ENCODE results near the gene TRIM66. TPM values are rescaled to one million over a fixed set of nuclear protein-coding genes. Genes with fewer than 3 reads are reported as not detected.

Gene TRIM66
- total RNA-seq, 4 donors from 2014 or later: 11.7 to 19.7 (median 14.3) TPM

GRCh38 chr11:8638300-8638699 is 44.2 kb downstream of the TRIM66 start:
- H3K4me3 ChIP-seq: no peak overlapping the region
- 91% methylated on average over 5 of the region's 5 CpGs; no CpG with 5 or more reads in 1 of the 2 donors for WGBS, 2 donors (ENCODE audit: low coverage in 1 of 2)
- H3K9me3 ChIP-seq: no peaks in the 10 kb centered on the region
- H3K36me3 ChIP-seq: peaks cover 0 to 34% (median 3%) of the 10 kb centered on the region in 4 donors
- no peaks in the 10 kb centered on the region for H3K27me3 ChIP-seq
- no peaks in the 10 kb centered on the region for H3K4me1 ChIP-seq
- DNase-seq: no peak
- TF ChIP-seq CTCF (IDR thresholded peaks at IDR 0.05) (no peak), EP300 (IDR thresholded peaks at IDR 0.05; ENCODE audit: low read depth) (no peak), POLR2AphosphoS5 (IDR thresholded peaks at IDR 0.05) (no peak), POLR2A (IDR thresholded peaks at IDR 0.05) (no peak)
- H3K27ac ChIP-seq: no peak overlapping the region
- in situ Hi-C loops (cut with MboI; ENCODE audit: low pct_ligation_motif_present in 1 of 4, low pct_unique_long_range_greater_than_20kb in 1 of 4, low sequenced_read_pairs in 3 of 4) (no loop called here), intact Hi-C loops (cut with DNase I; ENCODE audit: low total_unique reads) (no loop called here)

- H3K9me3 ChIP-seq: no peaks in the 10 kb centered on the region
- H3K4me1 ChIP-seq: no peaks in the 10 kb centered on the region
- in situ Hi-C loops (cut with MboI; ENCODE audit: low pct_ligation_motif_present in 1 of 4, low pct_unique_long_range_greater_than_20kb in 1 of 4, low sequenced_read_pairs in 3 of 4) (no loop called here), intact Hi-C loops (cut with DNase I; ENCODE audit: low total_unique reads) (no loop called here)
- H3K27ac ChIP-seq: no peak overlapping the region
- no peaks in the 10 kb centered on the region for H3K27me3 ChIP-seq
- no peak overlapping the region for H3K4me3 ChIP-seq
- WGBS, 2 donors (ENCODE audit: low coverage in 1 of 2): 69 to 100% methylated on average over 1 to 2 of the region's 2 CpGs
- DNase-seq: no peak
- H3K36me3 ChIP-seq: peaks cover 0 to 34% (median 3%) of the 10 kb centered on the region in 4 donors
- no peak for TF ChIP-seq POLR2AphosphoS5 (IDR thresholded peaks at IDR 0.05)
- TF ChIP-seq EP300 (IDR thresholded peaks at IDR 0.05; ENCODE audit: low read depth): no peak
- TF ChIP-seq CTCF (IDR thresholded peaks at IDR 0.05): no peak
- no peak for TF ChIP-seq POLR2A (IDR thresholded peaks at IDR 0.05)
Observed at GRCh38 chr11:8636127-8636526, 46.3 kb downstream of the TRIM66 start.

DNA sequence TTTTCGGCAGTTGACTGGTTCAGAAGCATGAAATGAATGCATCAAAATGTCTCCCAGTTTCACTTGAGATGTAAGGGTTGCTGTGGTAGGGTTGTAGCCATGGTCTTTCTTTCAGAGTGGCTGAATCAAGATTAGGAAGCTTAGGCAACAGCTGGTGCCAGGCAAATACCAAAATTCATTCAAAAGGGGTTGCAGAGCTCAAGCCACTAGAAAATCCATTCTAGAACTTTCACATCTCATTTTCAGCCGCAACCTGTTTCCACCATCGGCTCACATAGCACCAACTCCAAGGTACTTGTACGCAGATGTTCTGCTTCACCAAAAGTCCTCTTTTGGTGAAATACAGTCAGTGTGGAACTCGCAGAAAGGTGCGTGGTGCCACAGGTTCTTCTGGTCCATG is 48.0 kb downstream of the TRIM66 start:
- in situ Hi-C loops (cut with MboI; ENCODE audit: low pct_ligation_motif_present in 1 of 4, low pct_unique_long_range_greater_than_20kb in 1 of 4, low sequenced_read_pairs in 3 of 4): no loop called here
- Histone ChIP-seq H3K4me3 (no peak overlapping the region), H3K4me1 (no peaks in the 10 kb centered on the region), H3K9me3 (no peaks in the 10 kb centered on the region), H3K27me3 (no peaks in the 10 kb centered on the region), H3K36me3 (peaks cover 0 to 34% (median 3%) of the 10 kb centered on the region in 4 donors), H3K27ac (no peak overlapping the region)
- intact Hi-C loops (cut with DNase I; ENCODE audit: low total_unique reads): no loop called here
- 92% methylated on average over 6 of the region's 6 CpGs; no CpG with 5 or more reads in 1 of the 2 donors for WGBS, 2 donors (ENCODE audit: low coverage in 1 of 2)
- no peak for TF ChIP-seq CTCF (IDR thresholded peaks at IDR 0.05)
- TF ChIP-seq POLR2AphosphoS5 (IDR thresholded peaks at IDR 0.05): no peak
- no peak for TF ChIP-seq EP300 (IDR thresholded peaks at IDR 0.05; ENCODE audit: low read depth)
- TF ChIP-seq POLR2A (IDR thresholded peaks at IDR 0.05): no peak
- no peak for DNase-seq

- no peak for TF ChIP-seq POLR2A (IDR thresholded peaks at IDR 0.05)
- no peak for TF ChIP-seq POLR2AphosphoS5 (IDR thresholded peaks at IDR 0.05)
- TF ChIP-seq CTCF (IDR thresholded peaks at IDR 0.05): no peak
- TF ChIP-seq EP300 (IDR thresholded peaks at IDR 0.05; ENCODE audit: low read depth): no peak
- peaks cover 0 to 16% (median 3%) of the 10 kb centered on the region in 4 donors for H3K36me3 ChIP-seq
- intact Hi-C loops (cut with DNase I; ENCODE audit: low total_unique reads) (no loop called here), in situ Hi-C loops (cut with MboI; ENCODE audit: low pct_ligation_motif_present in 1 of 4, low pct_unique_long_range_greater_than_20kb in 1 of 4, low sequenced_read_pairs in 3 of 4) (no loop called here)
- WGBS, 2 donors (ENCODE audit: low coverage in 1 of 2): 76 to 79% methylated on average over 4 to 6 of the region's 6 CpGs
- DNase-seq: no peak
- no peaks in the 10 kb centered on the region for H3K27me3 ChIP-seq
- H3K4me3 ChIP-seq: no peak overlapping the region
- no peaks in the 10 kb centered on the region for H3K9me3 ChIP-seq
- no peak overlapping the region for H3K27ac ChIP-seq
- H3K4me1 ChIP-seq: no peaks in the 10 kb centered on the region
Observed at GRCh38 chr11:8631395-8632118, 50.9 kb downstream of the TRIM66 start.
